Measurements from ENCODE around the gene VAT1L. TPM values are rescaled to one million over a fixed set of nuclear protein-coding genes. Genes with fewer than 3 reads are reported as not detected.

VAT1L gene
- total RNA-seq, 1 experiment from 2014 or later: 19.1 TPM

- no peak overlapping the region for H3K4me3 Mint-ChIP-seq
- H3K27me3 Mint-ChIP-seq (ENCODE audit: low read depth): peaks cover 8% of the 10 kb centered on the region
- POLR2A ChIA-PET: no interaction called here
- ATAC-seq: no peak
- H3K4me1 Mint-ChIP-seq: peaks cover 9% of the 10 kb centered on the region
- peaks cover 11% of the 10 kb centered on the region for H3K36me3 Mint-ChIP-seq
- TF ChIP-seq ZNF671 (CRISPR knock-in tag; IDR thresholded peaks at IDR 0.05) (no peak), TEAD4 (CRISPR knock-in tag; IDR thresholded peaks at IDR 0.05) (no peak), MXD4 (CRISPR knock-in tag; IDR thresholded peaks at IDR 0.05; ENCODE audit: borderline replicate concordance) (no peak), GTF2I (CRISPR knock-in tag; conservative IDR thresholded peaks at IDR 0.05) (no peak), GABPB1 (CRISPR knock-in tag; IDR thresholded peaks at IDR 0.05) (no peak), ZBTB21 (CRISPR knock-in tag; IDR thresholded peaks at IDR 0.05; ENCODE audit: borderline replicate concordance) (no peak), NR1H2 (CRISPR knock-in tag; IDR thresholded peaks at IDR 0.05) (no peak), IRF2 (CRISPR knock-in tag; IDR thresholded peaks at IDR 0.05; ENCODE audit: borderline replicate concordance, low read depth) (no peak), HMGA2 (CRISPR knock-in tag; IDR thresholded peaks at IDR 0.05) (no peak), CBFB (CRISPR knock-in tag; IDR thresholded peaks at IDR 0.05; ENCODE audit: low read depth) (no peak), ZNF281 (CRISPR knock-in tag; IDR thresholded peaks at IDR 0.05) (no peak), ZNF263 (CRISPR knock-in tag; IDR thresholded peaks at IDR 0.05; ENCODE audit: low read depth) (no peak), HMGXB4 (CRISPR knock-in tag; IDR thresholded peaks at IDR 0.05) (no peak), ZNF512 (CRISPR knock-in tag; IDR thresholded peaks at IDR 0.05; ENCODE audit: borderline replicate concordance) (no peak), FOXP1 (CRISPR knock-in tag; IDR thresholded peaks at IDR 0.05; ENCODE audit: borderline replicate concordance) (no peak), IRF1 (CRISPR knock-in tag; IDR thresholded peaks at IDR 0.05) (no peak), ATF1 (CRISPR knock-in tag; IDR thresholded peaks at IDR 0.05) (no peak), SOX15 (CRISPR knock-in tag; IDR thresholded peaks at IDR 0.05) (no peak)
- TF ChIP-seq, protein P1, sequence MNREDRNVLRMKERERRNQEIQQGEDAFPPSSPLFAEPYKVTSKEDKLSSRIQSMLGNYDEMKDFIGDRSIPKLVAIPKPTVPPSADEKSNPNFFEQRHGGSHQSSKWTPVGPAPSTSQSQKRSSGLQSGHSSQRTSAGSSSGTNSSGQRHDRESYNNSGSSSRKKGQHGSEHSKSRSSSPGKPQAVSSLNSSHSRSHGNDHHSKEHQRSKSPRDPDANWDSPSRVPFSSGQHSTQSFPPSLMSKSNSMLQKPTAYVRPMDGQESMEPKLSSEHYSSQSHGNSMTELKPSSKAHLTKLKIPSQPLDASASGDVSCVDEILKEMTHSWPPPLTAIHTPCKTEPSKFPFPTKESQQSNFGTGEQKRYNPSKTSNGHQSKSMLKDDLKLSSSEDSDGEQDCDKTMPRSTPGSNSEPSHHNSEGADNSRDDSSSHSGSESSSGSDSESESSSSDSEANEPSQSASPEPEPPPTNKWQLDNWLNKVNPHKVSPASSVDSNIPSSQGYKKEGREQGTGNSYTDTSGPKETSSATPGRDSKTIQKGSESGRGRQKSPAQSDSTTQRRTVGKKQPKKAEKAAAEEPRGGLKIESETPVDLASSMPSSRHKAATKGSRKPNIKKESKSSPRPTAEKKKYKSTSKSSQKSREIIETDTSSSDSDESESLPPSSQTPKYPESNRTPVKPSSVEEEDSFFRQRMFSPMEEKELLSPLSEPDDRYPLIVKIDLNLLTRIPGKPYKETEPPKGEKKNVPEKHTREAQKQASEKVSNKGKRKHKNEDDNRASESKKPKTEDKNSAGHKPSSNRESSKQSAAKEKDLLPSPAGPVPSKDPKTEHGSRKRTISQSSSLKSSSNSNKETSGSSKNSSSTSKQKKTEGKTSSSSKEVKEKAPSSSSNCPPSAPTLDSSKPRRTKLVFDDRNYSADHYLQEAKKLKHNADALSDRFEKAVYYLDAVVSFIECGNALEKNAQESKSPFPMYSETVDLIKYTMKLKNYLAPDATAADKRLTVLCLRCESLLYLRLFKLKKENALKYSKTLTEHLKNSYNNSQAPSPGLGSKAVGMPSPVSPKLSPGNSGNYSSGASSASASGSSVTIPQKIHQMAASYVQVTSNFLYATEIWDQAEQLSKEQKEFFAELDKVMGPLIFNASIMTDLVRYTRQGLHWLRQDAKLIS (CRISPR knock-in tag; IDR thresholded peaks at IDR 0.05; ENCODE audit: borderline replicate concordance): no peak
- TF ChIP-seq, protein P2, sequence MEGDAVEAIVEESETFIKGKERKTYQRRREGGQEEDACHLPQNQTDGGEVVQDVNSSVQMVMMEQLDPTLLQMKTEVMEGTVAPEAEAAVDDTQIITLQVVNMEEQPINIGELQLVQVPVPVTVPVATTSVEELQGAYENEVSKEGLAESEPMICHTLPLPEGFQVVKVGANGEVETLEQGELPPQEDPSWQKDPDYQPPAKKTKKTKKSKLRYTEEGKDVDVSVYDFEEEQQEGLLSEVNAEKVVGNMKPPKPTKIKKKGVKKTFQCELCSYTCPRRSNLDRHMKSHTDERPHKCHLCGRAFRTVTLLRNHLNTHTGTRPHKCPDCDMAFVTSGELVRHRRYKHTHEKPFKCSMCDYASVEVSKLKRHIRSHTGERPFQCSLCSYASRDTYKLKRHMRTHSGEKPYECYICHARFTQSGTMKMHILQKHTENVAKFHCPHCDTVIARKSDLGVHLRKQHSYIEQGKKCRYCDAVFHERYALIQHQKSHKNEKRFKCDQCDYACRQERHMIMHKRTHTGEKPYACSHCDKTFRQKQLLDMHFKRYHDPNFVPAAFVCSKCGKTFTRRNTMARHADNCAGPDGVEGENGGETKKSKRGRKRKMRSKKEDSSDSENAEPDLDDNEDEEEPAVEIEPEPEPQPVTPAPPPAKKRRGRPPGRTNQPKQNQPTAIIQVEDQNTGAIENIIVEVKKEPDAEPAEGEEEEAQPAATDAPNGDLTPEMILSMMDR (IDR thresholded peaks at IDR 0.05): no peak
- no peak overlapping the region for H3K27ac Mint-ChIP-seq
- H3K9me3 Mint-ChIP-seq: peaks cover 21% of the 10 kb centered on the region
- CTCF ChIA-PET: interaction anchor here (0.9 kb wide), 1 partner anchor 58 kb away, joined by 4 read pairs; no protein-coding TSS in a partner anchor
- DNase-seq (ENCODE audit: low spot score): no peak
Measured at GRCh38 chr16:77944631-77945030, 156.3 kb downstream of the VAT1L start.
